BJ (cell line): ENCODE data around the gene APOO. TPM values are rescaled to one million over a fixed set of nuclear protein-coding genes. Genes with fewer than 3 reads are reported as not detected.

ENCODE experiments used
- CTCF ChIA-PET: fragments of 350-600 bp; formaldehyde crosslinking; extraction: SDS; loops from one replicate; lab custom pipeline; 2021; ENCODE audit warnings: antibody characterized with exemption, inconsistent platforms; lab: Yijun Ruan, JAX
- POLR2A ChIA-PET: fragments of 300-600 bp; sonication (Branson Sonifier 250); formaldehyde crosslinking; extraction: SDS; loops from one replicate; lab custom pipeline; 2021; ENCODE audit warnings: antibody characterized with exemption; lab: Charles Lee
- DNase-seq: peaks from one replicate; pipeline ENCODE4 v3.0.0-alpha.2; 2011; ENCODE audit warnings: low read depth
- H3K27me3 ChIP-seq: 2 replicates; pipeline ENCODE4 v1.6.0; 2011; ENCODE audit warnings: low read length; ENCODE audit not compliant: control insufficient read depth, insufficient read depth
- H3K36me3 ChIP-seq: 2 replicates; pipeline ENCODE4 v1.5.1; 2011; ENCODE audit warnings: low read length; ENCODE audit not compliant: control insufficient read depth, insufficient read depth
- H3K4me3 ChIP-seq: 2 replicates; pipeline ENCODE4 v1.5.1; 2011; ENCODE audit warnings: low read depth, mild to moderate bottlenecking, control low read depth, low read length
- polyA plus RNA-seq: library from polyadenylated mRNA; depleted of rRNA; stranded (reverse); fragments of >200 nt; gene quantifications from 2 replicates; pipeline ENCODE4 v1.2.3, GENCODE V29; 2011
- TF ChIP-seq, protein P1 (sequence below): IDR thresholded peaks from 2 replicates; pipeline ENCODE4 v1.5.1; 2011; ENCODE audit warnings: low read depth, mild to moderate bottlenecking, control low read depth, inconsistent platforms, low read length, moderate library complexity; ENCODE audit not compliant: insufficient read depth

Gene APOO
- polyA plus RNA-seq, 1 experiment: 6.6 TPM

DNA sequence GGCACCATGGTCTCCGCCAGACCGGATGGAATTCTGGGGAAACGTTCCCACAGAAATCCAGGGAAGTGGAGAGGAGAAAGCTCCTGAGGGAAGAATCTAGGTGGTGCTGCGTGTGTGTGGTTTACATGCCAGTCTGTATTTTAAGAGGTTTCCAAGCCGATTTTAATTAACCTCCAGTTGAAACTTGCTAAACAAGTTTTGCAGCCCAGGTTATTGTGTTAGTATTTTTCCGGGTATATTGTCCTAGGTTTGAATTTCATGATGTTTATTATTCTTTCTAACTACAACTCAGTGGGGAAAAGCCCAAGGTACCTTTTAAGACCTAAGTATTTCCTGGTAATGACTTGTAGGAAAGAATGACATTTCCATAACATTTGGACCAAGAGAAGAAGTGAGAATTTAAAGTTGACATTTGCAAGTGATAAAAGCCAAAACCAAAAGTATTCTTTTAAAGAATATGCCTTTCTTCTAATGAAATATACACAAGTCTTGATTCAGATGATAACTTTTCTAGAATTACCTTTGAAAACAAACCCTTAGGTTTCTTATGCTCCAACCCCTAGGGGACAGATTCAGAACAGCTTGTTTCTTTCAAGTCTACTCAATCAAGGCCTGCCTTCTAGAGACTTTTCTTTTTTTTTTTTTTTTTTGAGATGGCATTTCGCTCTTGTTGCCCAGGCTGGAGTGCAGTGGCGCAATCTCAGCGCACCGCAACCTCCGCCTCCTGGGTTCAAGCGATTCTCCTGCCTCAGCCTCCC lies 110.2 kb downstream of the APOO start:
- TF ChIP-seq, protein P1, sequence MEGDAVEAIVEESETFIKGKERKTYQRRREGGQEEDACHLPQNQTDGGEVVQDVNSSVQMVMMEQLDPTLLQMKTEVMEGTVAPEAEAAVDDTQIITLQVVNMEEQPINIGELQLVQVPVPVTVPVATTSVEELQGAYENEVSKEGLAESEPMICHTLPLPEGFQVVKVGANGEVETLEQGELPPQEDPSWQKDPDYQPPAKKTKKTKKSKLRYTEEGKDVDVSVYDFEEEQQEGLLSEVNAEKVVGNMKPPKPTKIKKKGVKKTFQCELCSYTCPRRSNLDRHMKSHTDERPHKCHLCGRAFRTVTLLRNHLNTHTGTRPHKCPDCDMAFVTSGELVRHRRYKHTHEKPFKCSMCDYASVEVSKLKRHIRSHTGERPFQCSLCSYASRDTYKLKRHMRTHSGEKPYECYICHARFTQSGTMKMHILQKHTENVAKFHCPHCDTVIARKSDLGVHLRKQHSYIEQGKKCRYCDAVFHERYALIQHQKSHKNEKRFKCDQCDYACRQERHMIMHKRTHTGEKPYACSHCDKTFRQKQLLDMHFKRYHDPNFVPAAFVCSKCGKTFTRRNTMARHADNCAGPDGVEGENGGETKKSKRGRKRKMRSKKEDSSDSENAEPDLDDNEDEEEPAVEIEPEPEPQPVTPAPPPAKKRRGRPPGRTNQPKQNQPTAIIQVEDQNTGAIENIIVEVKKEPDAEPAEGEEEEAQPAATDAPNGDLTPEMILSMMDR: no peak
- ChIA-PET POLR2A (no interaction called here), CTCF (interaction anchor here (2.6 kb wide), 1 partner anchor 14 kb away, joined by 9 read pairs; the partner anchor contains the start of gene SAT1)
- Histone ChIP-seq H3K27me3 (no peaks in the 10 kb centered on the region), H3K4me3 (no peak overlapping the region), H3K36me3 (no peaks in the 10 kb centered on the region)
- no peak for DNase-seq

DNA sequence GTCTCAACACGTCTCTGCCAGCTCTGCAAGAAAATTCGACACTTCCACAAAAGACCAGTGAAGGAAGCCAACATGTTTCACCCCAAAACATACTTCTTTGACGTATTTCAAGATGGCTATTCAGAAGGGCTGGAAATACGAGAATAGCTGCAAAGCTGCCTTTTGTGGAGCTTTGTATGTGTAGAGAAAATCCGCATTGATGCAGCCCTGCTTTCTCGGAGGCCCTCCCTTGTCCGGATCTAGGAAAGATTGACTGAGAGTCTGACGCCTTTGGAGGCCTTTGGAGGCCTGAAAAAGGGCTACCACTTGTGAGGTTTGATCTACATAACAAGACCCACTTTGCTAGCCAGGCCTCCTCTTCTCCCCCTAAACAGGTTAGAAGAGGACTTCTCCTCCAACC lies 112.5 kb downstream of the APOO start:
- ChIA-PET CTCF (no interaction called here), POLR2A (no interaction called here)
- TF ChIP-seq, protein P1: no peak
- DNase-seq: no peak
- Histone ChIP-seq H3K4me3 (no peak overlapping the region), H3K27me3 (no peaks in the 10 kb centered on the region), H3K36me3 (no peaks in the 10 kb centered on the region)

DNA sequence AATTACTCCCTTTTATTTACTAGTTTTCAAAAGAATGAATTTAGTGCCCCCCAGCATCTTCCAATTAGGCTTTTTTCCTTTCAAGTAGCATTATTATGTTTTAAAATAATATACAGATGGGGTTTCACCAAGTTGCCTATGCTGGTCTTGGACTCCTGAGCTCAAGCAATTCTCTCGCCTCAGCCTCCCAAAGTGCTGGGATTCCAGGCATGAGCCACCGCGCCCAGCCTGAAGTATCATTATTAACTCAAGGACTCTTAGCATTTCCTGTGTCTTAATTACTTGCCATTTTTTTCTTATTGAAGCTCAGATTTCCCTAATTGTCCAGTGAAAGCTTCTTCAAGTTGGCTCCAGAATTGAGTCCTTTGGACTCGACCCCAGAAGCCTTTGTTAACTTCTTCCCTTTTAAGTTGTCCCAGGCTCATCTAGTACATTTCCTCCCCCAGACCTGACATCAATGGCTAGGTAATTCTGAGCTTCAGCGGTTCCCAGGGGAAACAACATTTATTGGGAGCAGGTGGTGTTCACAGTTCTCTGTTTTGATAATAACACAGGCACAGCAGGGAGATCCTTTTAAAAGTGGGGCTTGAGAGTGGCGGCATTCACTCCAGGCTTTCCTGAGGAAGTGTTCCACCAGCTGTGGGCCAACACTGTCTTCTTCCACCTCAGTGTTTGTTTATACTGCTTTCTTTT lies 114.7 kb downstream of the APOO start:
- Histone ChIP-seq H3K4me3 (no peak overlapping the region), H3K27me3 (no peaks in the 10 kb centered on the region), H3K36me3 (no peaks in the 10 kb centered on the region)
- CTCF ChIA-PET: interaction anchor here (1.4 kb wide), 1 partner anchor 10 kb away, joined by 4 read pairs; the partner anchor contains the start of gene SAT1
- DNase-seq: no peak
- POLR2A ChIA-PET: no interaction called here
- TF ChIP-seq, protein P1: no peak

DNA sequence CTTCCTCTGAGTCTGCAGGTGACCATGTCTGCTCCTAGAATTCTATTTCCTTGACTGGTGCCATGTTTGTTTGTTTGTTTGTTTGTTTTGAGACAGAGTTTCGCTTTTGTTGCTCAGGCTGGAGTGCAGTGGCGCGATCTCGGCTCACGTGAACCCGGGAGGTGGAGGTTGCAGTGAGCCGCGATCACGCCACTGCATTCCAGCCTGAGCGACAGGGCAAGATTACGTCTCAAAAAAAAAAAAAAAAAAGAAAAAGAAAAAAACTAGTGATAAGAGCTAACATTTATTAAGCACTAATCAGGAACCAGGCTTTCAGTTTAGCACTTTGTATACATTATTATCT lies 117.6 kb downstream of the APOO start:
- ChIA-PET POLR2A (no interaction called here), CTCF (no interaction called here)
- H3K27me3 ChIP-seq: no peaks in the 10 kb centered on the region
- H3K36me3 ChIP-seq: no peaks in the 10 kb centered on the region
- TF ChIP-seq, protein P1: no peak
- no peak for DNase-seq
- no peak overlapping the region for H3K4me3 ChIP-seq

DNA sequence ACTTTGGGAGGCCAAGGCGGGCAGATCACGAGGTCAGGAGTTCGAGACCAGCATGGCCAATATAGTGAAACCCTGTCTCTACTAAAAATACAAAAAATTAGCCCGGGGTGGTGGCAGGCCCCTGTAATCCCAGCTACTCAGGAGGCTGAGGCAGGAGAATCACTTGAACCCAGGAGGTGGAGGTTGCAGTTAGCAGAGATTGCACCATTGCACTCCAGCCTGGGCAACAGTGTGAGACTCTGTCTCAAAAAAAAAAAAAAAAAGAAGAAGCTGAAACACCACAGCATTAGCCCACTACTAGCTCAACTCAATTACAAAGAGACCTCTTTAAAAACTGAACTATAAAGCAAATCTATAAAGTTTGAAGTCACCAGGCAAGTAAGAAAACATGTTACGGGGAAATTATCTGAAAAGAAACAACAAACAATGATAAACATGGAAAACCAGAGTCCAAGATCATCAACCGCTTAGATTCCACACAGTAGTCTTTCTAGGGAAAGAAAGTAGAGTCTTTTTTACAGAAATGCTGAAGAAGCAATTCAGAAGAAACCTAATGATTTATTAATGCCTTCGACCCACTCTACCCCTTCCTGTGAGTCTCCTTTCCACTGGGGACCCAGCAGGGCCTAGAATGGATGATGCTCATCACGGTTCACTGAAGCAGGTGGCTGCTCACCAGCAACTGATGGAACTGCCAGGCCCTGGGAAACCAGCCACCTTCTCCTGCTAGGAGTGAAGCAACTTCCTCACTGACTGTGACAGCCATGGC lies 118.2 kb downstream of the APOO start:
- Histone ChIP-seq H3K27me3 (no peaks in the 10 kb centered on the region), H3K36me3 (no peaks in the 10 kb centered on the region), H3K4me3 (no peak overlapping the region)
- no peak for DNase-seq
- TF ChIP-seq, protein P1: no peak
- ChIA-PET CTCF (no interaction called here), POLR2A (no interaction called here)
